ENCODE data around the gene ALLC.

DNA sequence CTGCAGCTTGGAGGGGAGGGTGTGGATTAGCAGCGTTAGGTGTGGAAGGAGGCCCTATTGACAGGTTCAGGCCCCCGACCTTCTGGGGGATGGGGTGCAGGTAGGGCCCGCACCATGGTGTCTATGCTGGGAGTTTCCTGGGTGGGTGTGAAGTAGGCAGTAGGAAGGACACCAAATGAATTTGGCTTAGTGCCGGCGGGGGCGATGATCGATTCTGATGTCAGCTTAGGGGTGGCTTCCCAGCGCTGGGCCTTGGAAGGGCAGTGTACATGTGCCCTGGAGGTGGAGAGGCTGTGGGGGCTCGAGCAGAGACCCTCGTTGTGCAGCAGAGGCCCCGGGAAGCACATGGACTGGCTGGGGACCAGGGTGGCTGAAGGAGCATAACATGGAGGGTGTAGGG lies 67.0 kb downstream of the ALLC start:
- TF ChIP-seq, protein P1, sequence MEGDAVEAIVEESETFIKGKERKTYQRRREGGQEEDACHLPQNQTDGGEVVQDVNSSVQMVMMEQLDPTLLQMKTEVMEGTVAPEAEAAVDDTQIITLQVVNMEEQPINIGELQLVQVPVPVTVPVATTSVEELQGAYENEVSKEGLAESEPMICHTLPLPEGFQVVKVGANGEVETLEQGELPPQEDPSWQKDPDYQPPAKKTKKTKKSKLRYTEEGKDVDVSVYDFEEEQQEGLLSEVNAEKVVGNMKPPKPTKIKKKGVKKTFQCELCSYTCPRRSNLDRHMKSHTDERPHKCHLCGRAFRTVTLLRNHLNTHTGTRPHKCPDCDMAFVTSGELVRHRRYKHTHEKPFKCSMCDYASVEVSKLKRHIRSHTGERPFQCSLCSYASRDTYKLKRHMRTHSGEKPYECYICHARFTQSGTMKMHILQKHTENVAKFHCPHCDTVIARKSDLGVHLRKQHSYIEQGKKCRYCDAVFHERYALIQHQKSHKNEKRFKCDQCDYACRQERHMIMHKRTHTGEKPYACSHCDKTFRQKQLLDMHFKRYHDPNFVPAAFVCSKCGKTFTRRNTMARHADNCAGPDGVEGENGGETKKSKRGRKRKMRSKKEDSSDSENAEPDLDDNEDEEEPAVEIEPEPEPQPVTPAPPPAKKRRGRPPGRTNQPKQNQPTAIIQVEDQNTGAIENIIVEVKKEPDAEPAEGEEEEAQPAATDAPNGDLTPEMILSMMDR (IDR thresholded peaks at IDR 0.05): no peak
- TF ChIP-seq EP300 (IDR thresholded peaks at IDR 0.05) (no peak), POLR2A (IDR thresholded peaks at IDR 0.05) (no peak), POLR2AphosphoS5 (IDR thresholded peaks at IDR 0.05) (no peak)
